Measurements from ENCODE around the gene GTF3C6.
"Not testable (repeated sequence)": the region's sequence is repeated elsewhere in the genome, so short reads cannot be mapped to it uniquely, and the experiment has no call there.

Gene GTF3C6

GRCh38 chr6:111013144-111013915 is 54.8 kb downstream of the GTF3C6 start:
- Histone ChIP-seq H3K27me3 (ENCODE audit: control insufficient read depth, insufficient read depth, low read length) (no peaks in the 10 kb centered on the region), H3K9me3 (ENCODE audit: control insufficient read depth, insufficient read depth, low read depth, low read length) (peaks cover 10% of the 10 kb centered on the region), H3K9ac (ENCODE audit: low read length) (no peak overlapping the region), H3K36me3 (ENCODE audit: control insufficient read depth, insufficient read depth, low read length) (peaks cover 78% of the 10 kb centered on the region), H3K4me3 (ENCODE audit: low read depth, low read length) (no peak overlapping the region), H3K27ac (ENCODE audit: low read depth, low read length) (no peak overlapping the region), H3K4me1 (ENCODE audit: control insufficient read depth, insufficient read depth, low read length) (no peaks in the 10 kb centered on the region)

- H3K4me3 ChIP-seq (ENCODE audit: low read depth, low read length), result no peak overlapping the region
- H3K36me3 ChIP-seq (ENCODE audit: control insufficient read depth, insufficient read depth, low read length), result peaks cover 74% of the 10 kb centered on the region
- H3K9me3 ChIP-seq (ENCODE audit: control insufficient read depth, insufficient read depth, low read depth, low read length), result peaks cover 11% of the 10 kb centered on the region
- H3K27me3 ChIP-seq (ENCODE audit: control insufficient read depth, insufficient read depth, low read length), result no peaks in the 10 kb centered on the region
- no peak overlapping the region for H3K27ac ChIP-seq (ENCODE audit: low read depth, low read length)
- H3K4me1 ChIP-seq (ENCODE audit: control insufficient read depth, insufficient read depth, low read length), result no peaks in the 10 kb centered on the region
- no peak overlapping the region for H3K9ac ChIP-seq (ENCODE audit: low read length)
Observed at GRCh38 chr6:111015389-111016124, 57.1 kb downstream of the GTF3C6 start.

- not testable (repeated sequence) for H3K4me3 ChIP-seq (ENCODE audit: low read depth, low read length); H3K9ac ChIP-seq (ENCODE audit: low read length); H3K27ac ChIP-seq (ENCODE audit: low read depth, low read length); H3K4me1 ChIP-seq (ENCODE audit: control insufficient read depth, insufficient read depth, low read length); H3K27me3 ChIP-seq (ENCODE audit: control insufficient read depth, insufficient read depth, low read length)
- H3K9me3 ChIP-seq (ENCODE audit: control insufficient read depth, insufficient read depth, low read depth, low read length), result peaks cover 11% of the 10 kb centered on the region
- H3K36me3 ChIP-seq (ENCODE audit: control insufficient read depth, insufficient read depth, low read length), result peaks cover 64% of the 10 kb centered on the region
Observed at GRCh38 chr6:111017241-111017640, 58.7 kb downstream of the GTF3C6 start.
